HepG2 (cell line): Measurements from ENCODE around the gene LDLRAD3. TPM values are rescaled to one million over a fixed set of nuclear protein-coding genes. Genes with fewer than 3 reads are reported as not detected.

Experiments
- BCL6 ChIP-seq: IDR thresholded peaks from 2 replicates; pipeline ENCODE4 v1.6.1; 2016; ENCODE audit warnings: missing genetic modification reagents, missing compliant biosample characterization
- FOSL1 ChIP-seq: sonication (generic); formaldehyde crosslinking; IDR thresholded peaks from 2 replicates; pipeline ENCODE4 v1.9.0; 2021; ENCODE audit warnings: missing genetic modification reagents, borderline replicate concordance
- IKZF1 ChIP-seq: fragments of 450-650 bp; IDR thresholded peaks from 2 replicates; pipeline ENCODE4 v1.7.1; 2016
- JUNB ChIP-seq: sonication (generic); formaldehyde crosslinking; IDR thresholded peaks from 2 replicates; pipeline ENCODE4 v1.8.0; 2022; ENCODE audit warnings: missing genetic modification reagents, mild to moderate bottlenecking, borderline replicate concordance
- JUND ChIP-seq: sonication (generic); formaldehyde crosslinking; IDR thresholded peaks from 2 replicates; pipeline ENCODE4 v1.8.0; 2022; ENCODE audit warnings: mild to moderate bottlenecking, missing genetic modification reagents
- PAF1 ChIP-seq: IDR thresholded peaks from 2 replicates; pipeline ENCODE4 v1.6.1; 2016; ENCODE audit warnings: missing genetic modification reagents, missing compliant biosample characterization
- PCBP1 ChIP-seq: fragments of 200-400 bp; formaldehyde crosslinking; IDR thresholded peaks from 2 replicates; pipeline ENCODE4 v1.6.1; 2017; ENCODE audit warnings: mild to moderate bottlenecking, low read depth, low read length, borderline replicate concordance
- REXO4 ChIP-seq: sonication (generic); formaldehyde crosslinking; IDR thresholded peaks from 2 replicates; pipeline ENCODE4 v1.8.0; 2022; ENCODE audit warnings: missing genetic modification reagents, mild to moderate bottlenecking, borderline replicate concordance
- SIN3B ChIP-seq: fragments of 150-350 bp; IDR thresholded peaks from 2 replicates; pipeline ENCODE4 v1.6.1; 2014; ENCODE audit warnings: low read length
- SIX1 ChIP-seq: sonication (generic); formaldehyde crosslinking; IDR thresholded peaks from 2 replicates; pipeline ENCODE4 v1.4.0; 2020; ENCODE audit warnings: missing genetic modification reagents, borderline replicate concordance
- SRY ChIP-seq: sonication (generic); formaldehyde crosslinking; IDR thresholded peaks from 2 replicates; pipeline ENCODE4 v1.8.0; 2022; ENCODE audit warnings: mild to moderate bottlenecking, missing genetic modification reagents
- STAG1 ChIP-seq: sonication (generic); formaldehyde crosslinking; IDR thresholded peaks from 2 replicates; pipeline ENCODE4 v1.4.0; 2020; ENCODE audit warnings: missing genetic modification reagents
- TBP ChIP-seq: sonication (generic); formaldehyde crosslinking; IDR thresholded peaks from 2 replicates; pipeline ENCODE4 v1.5.0; 2020; ENCODE audit warnings: missing genetic modification reagents
- TFDP2 ChIP-seq: sonication (generic); formaldehyde crosslinking; IDR thresholded peaks from 2 replicates; pipeline ENCODE4 v1.4.0; 2020; ENCODE audit warnings: missing genetic modification reagents
- TP53 ChIP-seq: sonication (generic); formaldehyde crosslinking; conservative IDR thresholded peaks from 2 replicates; pipeline ENCODE4 v1.4.0; 2020; ENCODE audit warnings: missing genetic modification reagents
- U2AF2 ChIP-seq: fragments of 200-400 bp; formaldehyde crosslinking; IDR thresholded peaks from 2 replicates; pipeline ENCODE4 v1.6.1; 2017; ENCODE audit warnings: low read depth, mild to moderate bottlenecking, low read length
- ZBTB42 ChIP-seq: sonication (generic); formaldehyde crosslinking; IDR thresholded peaks from 2 replicates; pipeline ENCODE4 v1.5.0; 2020; ENCODE audit warnings: mild to moderate bottlenecking, missing genetic modification reagents
- ZNF20 ChIP-seq: sonication (generic); formaldehyde crosslinking; IDR thresholded peaks from 2 replicates; pipeline ENCODE4 v1.4.0; 2020; ENCODE audit warnings: mild to moderate bottlenecking, moderate library complexity, missing genetic modification reagents
- ZNF207 ChIP-seq: fragments of 450-650 bp; IDR thresholded peaks from 2 replicates; pipeline ENCODE4 v1.6.1; 2016; ENCODE audit warnings: antibody characterized with exemption, borderline replicate concordance
- ZNF703 ChIP-seq: sonication (generic); formaldehyde crosslinking; IDR thresholded peaks from 2 replicates; pipeline ENCODE4 v1.5.1; 2020; ENCODE audit warnings: missing genetic modification reagents, mild to moderate bottlenecking, moderate library complexity, borderline replicate concordance
- ZNF776 ChIP-seq: sonication (generic); formaldehyde crosslinking; IDR thresholded peaks from 2 replicates; pipeline ENCODE4 v1.4.0; 2020; ENCODE audit warnings: mild to moderate bottlenecking, missing genetic modification reagents
- ZNF891 ChIP-seq: sonication (generic); formaldehyde crosslinking; IDR thresholded peaks from 2 replicates; pipeline ENCODE4 v1.5.0; 2020; ENCODE audit warnings: mild to moderate bottlenecking, missing genetic modification reagents
- polyA plus RNA-seq, 8 experiments: library from polyadenylated mRNA; depleted of rRNA in 3 of 8; stranded (reverse) in 7 of 8; unstranded in 1 of 8; fragments of >200 nt; fragmentation: Illumina TruSeq in 4 of 8; extraction: Trizol in 4 of 8; gene quantifications; 2 replicates each; pipeline versions ENCODE4 v1.2.1 to v1.2.3, GENCODE V29; 2011 to 2016; ENCODE audit warnings: low read depth in 4 of 8, missing spikeins in 1 of 8, mixed read lengths in 1 of 8; ENCODE audit not compliant: insufficient read depth in 1 of 8
- total RNA-seq, 5 experiments: library from RNA; depleted of rRNA; stranded (reverse); fragments of >200 nt; fragmentation: Illumina TruSeq; extraction: Trizol; gene quantifications; 2 replicates each; pipeline ENCODE4 v1.2.3, GENCODE V29; 2016; ENCODE audit warnings: low read depth in 1 of 5
- TF ChIP-seq, protein P1 (sequence below), 2 experiments: fragments of 450-650 bp in 1 of 2; sonication (generic) in 1 of 2; formaldehyde crosslinking; IDR thresholded peaks; 2 replicates each; pipeline versions ENCODE4 v1.5.0 to v1.8.0; 2020 to 2022; ENCODE audit warnings: mild to moderate bottlenecking in 1 of 2, missing genetic modification reagents in 1 of 2
- TF ChIP-seq, protein P2 (sequence below): sonication (generic); formaldehyde crosslinking; IDR thresholded peaks from 2 replicates; pipeline ENCODE4 v1.5.0; 2020; ENCODE audit warnings: mild to moderate bottlenecking, missing genetic modification reagents, moderate library complexity
- TF ChIP-seq, protein P3 (sequence below): sonication (generic); formaldehyde crosslinking; IDR thresholded peaks from 2 replicates; pipeline ENCODE4 v1.9.0; 2022; ENCODE audit warnings: low read depth, missing genetic modification reagents

LDLRAD3 gene
- total and polyA plus RNA-seq, 2 of the 13 experiments (the other 11 are each of a cell fraction or from before 2014, with no cell fraction given): 0.50 to 0.60 TPM

GRCh38 chr11:36149538-36150242 lies 205.8 kb downstream of the LDLRAD3 start (continued):
- TF ChIP-seq ZNF703 (CRISPR knock-in tag): no peak
- TF ChIP-seq, protein P1, sequence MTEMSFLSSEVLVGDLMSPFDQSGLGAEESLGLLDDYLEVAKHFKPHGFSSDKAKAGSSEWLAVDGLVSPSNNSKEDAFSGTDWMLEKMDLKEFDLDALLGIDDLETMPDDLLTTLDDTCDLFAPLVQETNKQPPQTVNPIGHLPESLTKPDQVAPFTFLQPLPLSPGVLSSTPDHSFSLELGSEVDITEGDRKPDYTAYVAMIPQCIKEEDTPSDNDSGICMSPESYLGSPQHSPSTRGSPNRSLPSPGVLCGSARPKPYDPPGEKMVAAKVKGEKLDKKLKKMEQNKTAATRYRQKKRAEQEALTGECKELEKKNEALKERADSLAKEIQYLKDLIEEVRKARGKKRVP (CRISPR knock-in tag; IDR thresholded peaks at IDR 0.05): no peak
- TF ChIP-seq SIX1 (CRISPR knock-in tag): no peak
- TF ChIP-seq ZNF776 (CRISPR knock-in tag): no peak
- peak; percentile 67 for TF ChIP-seq JUND
- no peak for TF ChIP-seq U2AF2
- no peak for TF ChIP-seq TFDP2
- peak; percentile 72 for TF ChIP-seq STAG1
- no peak for TF ChIP-seq PCBP1
- TF ChIP-seq ZNF20 (CRISPR knock-in tag): no peak
- TF ChIP-seq REXO4 (CRISPR knock-in tag): no peak
- TF ChIP-seq, protein P2, sequence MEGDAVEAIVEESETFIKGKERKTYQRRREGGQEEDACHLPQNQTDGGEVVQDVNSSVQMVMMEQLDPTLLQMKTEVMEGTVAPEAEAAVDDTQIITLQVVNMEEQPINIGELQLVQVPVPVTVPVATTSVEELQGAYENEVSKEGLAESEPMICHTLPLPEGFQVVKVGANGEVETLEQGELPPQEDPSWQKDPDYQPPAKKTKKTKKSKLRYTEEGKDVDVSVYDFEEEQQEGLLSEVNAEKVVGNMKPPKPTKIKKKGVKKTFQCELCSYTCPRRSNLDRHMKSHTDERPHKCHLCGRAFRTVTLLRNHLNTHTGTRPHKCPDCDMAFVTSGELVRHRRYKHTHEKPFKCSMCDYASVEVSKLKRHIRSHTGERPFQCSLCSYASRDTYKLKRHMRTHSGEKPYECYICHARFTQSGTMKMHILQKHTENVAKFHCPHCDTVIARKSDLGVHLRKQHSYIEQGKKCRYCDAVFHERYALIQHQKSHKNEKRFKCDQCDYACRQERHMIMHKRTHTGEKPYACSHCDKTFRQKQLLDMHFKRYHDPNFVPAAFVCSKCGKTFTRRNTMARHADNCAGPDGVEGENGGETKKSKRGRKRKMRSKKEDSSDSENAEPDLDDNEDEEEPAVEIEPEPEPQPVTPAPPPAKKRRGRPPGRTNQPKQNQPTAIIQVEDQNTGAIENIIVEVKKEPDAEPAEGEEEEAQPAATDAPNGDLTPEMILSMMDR (CRISPR knock-in tag): peak; percentile 56
- TF ChIP-seq SRY (CRISPR knock-in tag): no peak
- TF ChIP-seq TBP (CRISPR knock-in tag): no peak
- TF ChIP-seq PAF1 (CRISPR knock-in tag): no peak
- TF ChIP-seq IKZF1: no peak
- TF ChIP-seq, protein P3, sequence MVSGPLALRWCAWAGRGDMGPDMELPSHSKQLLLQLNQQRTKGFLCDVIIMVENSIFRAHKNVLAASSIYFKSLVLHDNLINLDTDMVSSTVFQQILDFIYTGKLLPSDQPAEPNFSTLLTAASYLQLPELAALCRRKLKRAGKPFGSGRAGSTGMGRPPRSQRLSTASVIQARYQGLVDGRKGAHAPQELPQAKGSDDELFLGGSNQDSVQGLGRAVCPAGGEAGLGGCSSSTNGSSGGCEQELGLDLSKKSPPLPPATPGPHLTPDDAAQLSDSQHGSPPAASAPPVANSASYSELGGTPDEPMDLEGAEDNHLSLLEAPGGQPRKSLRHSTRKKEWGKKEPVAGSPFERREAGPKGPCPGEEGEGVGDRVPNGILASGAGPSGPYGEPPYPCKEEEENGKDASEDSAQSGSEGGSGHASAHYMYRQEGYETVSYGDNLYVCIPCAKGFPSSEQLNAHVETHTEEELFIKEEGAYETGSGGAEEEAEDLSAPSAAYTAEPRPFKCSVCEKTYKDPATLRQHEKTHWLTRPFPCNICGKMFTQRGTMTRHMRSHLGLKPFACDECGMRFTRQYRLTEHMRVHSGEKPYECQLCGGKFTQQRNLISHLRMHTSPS (CRISPR knock-in tag): no peak
- TF ChIP-seq SIN3B: no peak
- TF ChIP-seq JUNB (CRISPR knock-in tag): peak; percentile 72; the same call in 1 of the 2 replicates
- TF ChIP-seq ZNF207: no peak
- TF ChIP-seq ZNF891 (CRISPR knock-in tag): no peak
- TF ChIP-seq ZBTB42: no peak
- TF ChIP-seq BCL6 (CRISPR knock-in tag): no peak
- no peak for TF ChIP-seq TP53 (CRISPR knock-in tag)
- peak; percentile 76 for TF ChIP-seq FOSL1 (CRISPR knock-in tag)
